Ishikawa (cell line): ENCODE results near the gene ERBIN.

ENCODE experiments used
- CEBPB ChIP-seq: IDR thresholded peaks from 2 replicates; pipeline ENCODE4 v1.6.1; 2012
- EP300 ChIP-seq: IDR thresholded peaks from 2 replicates; pipeline ENCODE4 v1.6.1; 2012; ENCODE audit warnings: borderline replicate concordance
- MAX ChIP-seq: IDR thresholded peaks from 2 replicates; pipeline ENCODE4 v1.6.1; 2012
- RAD21 ChIP-seq: IDR thresholded peaks from 2 replicates; pipeline ENCODE4 v1.6.1; 2012; ENCODE audit warnings: low read depth
- TEAD4 ChIP-seq: IDR thresholded peaks from 2 replicates; pipeline ENCODE4 v1.6.1; 2012
- YY1 ChIP-seq: IDR thresholded peaks from 2 replicates; pipeline ENCODE4 v1.6.1; 2012; ENCODE audit warnings: low read depth

GRCh38 chr5:66074901-66075300, 148.5 kb downstream of the ERBIN start:
- TF ChIP-seq RAD21 (no peak), MAX (no peak), CEBPB (no peak), YY1 (no peak), TEAD4 (no peak), EP300 (no peak)
